Measurements from ENCODE around the gene SLC16A11. TPM values are rescaled to one million over a fixed set of nuclear protein-coding genes. Genes with fewer than 3 reads are reported as not detected.

Gene SLC16A11
- total and polyA plus RNA-seq, 4 donors: 1.9 to 8.9 (median 6.5) TPM

GRCh38 chr17:7067198-7067597, 23.3 kb upstream of the SLC16A11 start:
- Histone ChIP-seq H3K4me3 (no peak overlapping the region), H3K36me3 (ENCODE audit: control insufficient read depth in 4 of 4, insufficient read depth in 4 of 4, low read length in 4 of 4) (no peaks in the 10 kb centered on the region), H3K9ac (ENCODE audit: insufficient read depth in 1 of 2, low read length in 2 of 2) (no peak overlapping the region), H3K27me3 (ENCODE audit: control insufficient read depth in 3 of 3, insufficient read depth in 3 of 3, low read length in 2 of 3) (peaks cover 0 to 6% (median 0%) of the 10 kb centered on the region in 3 donors), H3K9me3 (ENCODE audit: control insufficient read depth in 4 of 4, insufficient read depth in 3 of 4, low read length in 3 of 4) (peaks cover 0 to 4% (median 1%) of the 10 kb centered on the region in 4 donors), H3K4me1 (ENCODE audit: control insufficient read depth in 5 of 5, insufficient read depth in 5 of 5, low read length in 5 of 5) (no peaks in the 10 kb centered on the region), H3K27ac (ENCODE audit: low read depth in 1 of 2, low read length in 1 of 2) (no peak overlapping the region)
- TF ChIP-seq CTCF (IDR thresholded peaks at IDR 0.05; ENCODE audit: control extremely low read depth, extremely low read depth): no peak
- WGBS, 2 donors: 86 to 96% methylated on average over 1 of the region's 1 CpG
- ATAC-seq (ENCODE audit: insufficient read depth, low FRiP score): no peak
- DNase-seq: no peak

- no peak overlapping the region for H3K27ac ChIP-seq (ENCODE audit: low read depth in 1 of 2, low read length in 1 of 2)
- H3K9ac ChIP-seq (ENCODE audit: insufficient read depth in 1 of 2, low read length in 2 of 2): no peak overlapping the region
- DNase-seq (no peak), ATAC-seq (ENCODE audit: insufficient read depth, low FRiP score) (no peak)
- H3K36me3 ChIP-seq (ENCODE audit: control insufficient read depth in 4 of 4, insufficient read depth in 4 of 4, low read length in 4 of 4): no peaks in the 10 kb centered on the region
- no peaks in the 10 kb centered on the region for H3K4me1 ChIP-seq (ENCODE audit: control insufficient read depth in 5 of 5, insufficient read depth in 5 of 5, low read length in 5 of 5)
- peaks cover 0 to 4% (median 1%) of the 10 kb centered on the region in 4 donors for H3K9me3 ChIP-seq (ENCODE audit: control insufficient read depth in 4 of 4, insufficient read depth in 3 of 4, low read length in 3 of 4)
- H3K27me3 ChIP-seq (ENCODE audit: control insufficient read depth in 3 of 3, insufficient read depth in 3 of 3, low read length in 2 of 3): peaks cover 0 to 6% (median 3%) of the 10 kb centered on the region in 3 donors
- H3K4me3 ChIP-seq: no peak overlapping the region
- no peak for TF ChIP-seq CTCF (IDR thresholded peaks at IDR 0.05; ENCODE audit: control extremely low read depth, extremely low read depth)
- 71 to 85% methylated on average over 4 of the region's 4 CpGs for WGBS, 2 donors
Observed at GRCh38 chr17:7064261-7064660, 20.4 kb upstream of the SLC16A11 start.

GRCh38 chr17:7063518-7064094, 19.7 kb upstream of the SLC16A11 start:
- H3K27ac ChIP-seq (ENCODE audit: low read depth in 1 of 2, low read length in 1 of 2): no peak overlapping the region
- no peak overlapping the region for H3K4me3 ChIP-seq
- no peaks in the 10 kb centered on the region for H3K36me3 ChIP-seq (ENCODE audit: control insufficient read depth in 4 of 4, insufficient read depth in 4 of 4, low read length in 4 of 4)
- no peaks in the 10 kb centered on the region for H3K4me1 ChIP-seq (ENCODE audit: control insufficient read depth in 5 of 5, insufficient read depth in 5 of 5, low read length in 5 of 5)
- no peak for TF ChIP-seq CTCF (IDR thresholded peaks at IDR 0.05; ENCODE audit: control extremely low read depth, extremely low read depth)
- peaks cover 0 to 6% (median 3%) of the 10 kb centered on the region in 3 donors for H3K27me3 ChIP-seq (ENCODE audit: control insufficient read depth in 3 of 3, insufficient read depth in 3 of 3, low read length in 2 of 3)
- ATAC-seq (ENCODE audit: insufficient read depth, low FRiP score) (no peak), DNase-seq (no peak)
- H3K9me3 ChIP-seq (ENCODE audit: control insufficient read depth in 4 of 4, insufficient read depth in 3 of 4, low read length in 3 of 4): peaks cover 0 to 4% (median 1%) of the 10 kb centered on the region in 4 donors
- no peak overlapping the region for H3K9ac ChIP-seq (ENCODE audit: insufficient read depth in 1 of 2, low read length in 2 of 2)
- WGBS, 2 donors: 73 to 84% methylated on average over 6 of the region's 6 CpGs
